Stimulated activated CD8-positive, alpha-beta memory T cell treated with anti-CD3 and anti-CD28 coated beads, Interleukin-7, amount 100 ng/mL, for 48 hours (primary cell): ENCODE results near the gene EML4.

ENCODE experiments used
- DNase-seq, 2 donors: peaks; one replicate each; pipeline ENCODE4 v3.0.0-alpha.2; 2020; ENCODE audit warnings: low read depth in 1 of 2; ENCODE audit errors: extremely low read depth in 1 of 2

Gene EML4

GRCh38 chr2:42218712-42219111, 49.6 kb downstream of the EML4 start:
- DNase-seq, result no peak

GRCh38 chr2:42219160-42219559, 50.0 kb downstream of the EML4 start:
- no peak for DNase-seq

GRCh38 chr2:42220566-42220965, 51.4 kb downstream of the EML4 start:
- DNase-seq, result no peak

GRCh38 chr2:42223067-42223854, 54.1 kb downstream of the EML4 start:
- DNase-seq, result no peak

- DNase-seq, result no peak
These were observed 54.7 kb downstream of the EML4 start for GRCh38 chr2:42223855-42224268.

- no peak for DNase-seq
These were observed 55.4 kb downstream of the EML4 start for GRCh38 chr2:42224422-42225067.

- DNase-seq, result no peak
These were observed 56.4 kb downstream of the EML4 start for GRCh38 chr2:42225573-42225972.

- DNase-seq, result no peak
These were observed 58.3 kb downstream of the EML4 start for GRCh38 chr2:42227491-42227890.

- DNase-seq, result no peak
These were observed 58.9 kb downstream of the EML4 start for GRCh38 chr2:42228101-42228500.

- no peak for DNase-seq
These were observed 60.8 kb downstream of the EML4 start for GRCh38 chr2:42229949-42230348.

- no peak for DNase-seq
These were observed 61.7 kb downstream of the EML4 start for GRCh38 chr2:42230891-42231290.

- DNase-seq, result no peak
These were observed 62.9 kb downstream of the EML4 start for GRCh38 chr2:42232024-42232423.

- DNase-seq, result no peak
These were observed 64.9 kb downstream of the EML4 start for GRCh38 chr2:42233976-42234441.

GRCh38 chr2:42236911-42237310, 67.8 kb downstream of the EML4 start:
- no peak for DNase-seq

GRCh38 chr2:42238644-42239288, 69.6 kb downstream of the EML4 start:
- no peak for DNase-seq

GRCh38 chr2:42239289-42239661, 70.1 kb downstream of the EML4 start:
- no peak for DNase-seq

- DNase-seq, result no peak
These were observed 70.7 kb downstream of the EML4 start for GRCh38 chr2:42239811-42240210.

- no peak for DNase-seq
These were observed 72.4 kb downstream of the EML4 start for GRCh38 chr2:42241517-42241916.

GRCh38 chr2:42243297-42243696, 74.1 kb downstream of the EML4 start:
- no peak for DNase-seq

- DNase-seq, result no peak
These were observed 75.4 kb downstream of the EML4 start for GRCh38 chr2:42244520-42244919.

GRCh38 chr2:42245396-42245795, 76.2 kb downstream of the EML4 start:
- DNase-seq, result no peak

- no peak for DNase-seq
These were observed 77.4 kb downstream of the EML4 start for GRCh38 chr2:42246562-42246961.
